Measurements from ENCODE around the gene CFAP20DC. TPM values are rescaled to one million over a fixed set of nuclear protein-coding genes. Genes with fewer than 3 reads are reported as not detected.

CFAP20DC gene
- total RNA-seq, 3 donors from 2014 or later (not counting 1 experiment from before 2014, with no cell fraction given) = 0.09 to 0.20 (median 0.18) TPM

- no peak overlapping the region for H3K27ac ChIP-seq (ENCODE audit: low read length)
- ATAC-seq = no peak
- 42% methylated on average over 2 of the region's 5 CpGs for WGBS (ENCODE audit: insufficient coverage)
Measured at GRCh38 chr3:58884453-58884852, 165.4 kb downstream of the CFAP20DC start.

GRCh38 chr3:58880182-58880581 lies 169.6 kb downstream of the CFAP20DC start:
- H3K36me3 Mint-ChIP-seq = no peaks in the 10 kb centered on the region
- H3K27ac ChIP-seq (ENCODE audit: low read length) = no peak overlapping the region
- no peaks in the 10 kb centered on the region for H3K27me3 Mint-ChIP-seq (ENCODE audit: low read depth in 2 of 2)
- H3K4me3 ChIP-seq (ENCODE audit: low read length) = no peak overlapping the region
- ATAC-seq = no peak
- no peak for DNase-seq
- no peaks in the 10 kb centered on the region for H3K4me1 ChIP-seq (ENCODE audit: control insufficient read depth, insufficient read depth, low read length)
- TF ChIP-seq CTCF (IDR thresholded peaks at IDR 0.05) = no peak
- 100% methylated on average over 1 of the region's 1 CpG for WGBS (ENCODE audit: insufficient coverage)
- H3K27ac Mint-ChIP-seq = no peak overlapping the region
- no peaks in the 10 kb centered on the region for H3K36me3 ChIP-seq (ENCODE audit: control insufficient read depth, insufficient read depth, low read length)
- H3K4me3 Mint-ChIP-seq = no peak overlapping the region
- no peaks in the 10 kb centered on the region for H3K4me1 Mint-ChIP-seq
- H3K9me3 ChIP-seq (ENCODE audit: control insufficient read depth, insufficient read depth, low read length) = no peaks in the 10 kb centered on the region
- H3K9me3 Mint-ChIP-seq = no peaks in the 10 kb centered on the region
- H3K27me3 ChIP-seq (ENCODE audit: control insufficient read depth, insufficient read depth, low read length) = no peaks in the 10 kb centered on the region
- intact Hi-C loops (cut with micrococcal nuclease) = no loop called here

More at GRCh38 chr3:58884453-58884852, 165.4 kb downstream of the CFAP20DC start:
- intact Hi-C loops (cut with micrococcal nuclease) = no loop called here
- H3K36me3 Mint-ChIP-seq = no peaks in the 10 kb centered on the region
- TF ChIP-seq CTCF (IDR thresholded peaks at IDR 0.05) = no peak
- Histone ChIP-seq H3K9me3 (ENCODE audit: control insufficient read depth, insufficient read depth, low read length) (no peaks in the 10 kb centered on the region), H3K36me3 (ENCODE audit: control insufficient read depth, insufficient read depth, low read length) (no peaks in the 10 kb centered on the region), H3K4me3 (ENCODE audit: low read length) (no peak overlapping the region), H3K4me1 (ENCODE audit: control insufficient read depth, insufficient read depth, low read length) (no peaks in the 10 kb centered on the region), H3K27me3 (ENCODE audit: control insufficient read depth, insufficient read depth, low read length) (no peaks in the 10 kb centered on the region)
- no peak for DNase-seq
- no peak overlapping the region for H3K27ac Mint-ChIP-seq
- H3K4me3 Mint-ChIP-seq = no peak overlapping the region
- H3K4me1 Mint-ChIP-seq = no peaks in the 10 kb centered on the region
- no peaks in the 10 kb centered on the region for H3K27me3 Mint-ChIP-seq (ENCODE audit: low read depth in 2 of 2)
- no peaks in the 10 kb centered on the region for H3K9me3 Mint-ChIP-seq

GRCh38 chr3:58874795-58875194 lies 175.0 kb downstream of the CFAP20DC start:
- intact Hi-C loops (cut with micrococcal nuclease) = no loop called here
- TF ChIP-seq CTCF (IDR thresholded peaks at IDR 0.05) = no peak
- no peak overlapping the region for H3K27ac ChIP-seq (ENCODE audit: low read length)
- no peaks in the 10 kb centered on the region for H3K9me3 Mint-ChIP-seq
- WGBS (ENCODE audit: insufficient coverage) = 78% methylated on average over 2 of the region's 2 CpGs
- H3K27me3 ChIP-seq (ENCODE audit: control insufficient read depth, insufficient read depth, low read length) = no peaks in the 10 kb centered on the region
- peaks cover 0 to 5% of the 10 kb centered on the region in 2 donors for H3K27me3 Mint-ChIP-seq (ENCODE audit: low read depth in 2 of 2)
- no peak overlapping the region for H3K27ac Mint-ChIP-seq
- no peaks in the 10 kb centered on the region for H3K4me1 ChIP-seq (ENCODE audit: control insufficient read depth, insufficient read depth, low read length)
- H3K36me3 Mint-ChIP-seq = no peaks in the 10 kb centered on the region
- ATAC-seq (no peak), DNase-seq (no peak)
- H3K4me1 Mint-ChIP-seq = peaks cover 0 to 6% of the 10 kb centered on the region in 2 donors
- no peaks in the 10 kb centered on the region for H3K9me3 ChIP-seq (ENCODE audit: control insufficient read depth, insufficient read depth, low read length)
- no peaks in the 10 kb centered on the region for H3K36me3 ChIP-seq (ENCODE audit: control insufficient read depth, insufficient read depth, low read length)
- H3K4me3 ChIP-seq (ENCODE audit: low read length) = no peak overlapping the region
- no peak overlapping the region for H3K4me3 Mint-ChIP-seq

- Mint-ChIP-seq H3K27ac (no peak overlapping the region), H3K9me3 (no peaks in the 10 kb centered on the region), H3K4me1 (peaks cover 0 to 6% of the 10 kb centered on the region in 2 donors), H3K4me3 (no peak overlapping the region), H3K36me3 (no peaks in the 10 kb centered on the region), H3K27me3 (ENCODE audit: low read depth in 2 of 2) (peaks cover 0 to 5% of the 10 kb centered on the region in 2 donors)
- no peaks in the 10 kb centered on the region for H3K4me1 ChIP-seq (ENCODE audit: control insufficient read depth, insufficient read depth, low read length)
- intact Hi-C loops (cut with micrococcal nuclease) = no loop called here
- no peak overlapping the region for H3K27ac ChIP-seq (ENCODE audit: low read length)
- no peak overlapping the region for H3K4me3 ChIP-seq (ENCODE audit: low read length)
- ATAC-seq = no peak
- no peaks in the 10 kb centered on the region for H3K36me3 ChIP-seq (ENCODE audit: control insufficient read depth, insufficient read depth, low read length)
- WGBS (ENCODE audit: insufficient coverage) = 57% methylated on average over 5 of the region's 5 CpGs
- H3K27me3 ChIP-seq (ENCODE audit: control insufficient read depth, insufficient read depth, low read length) = no peaks in the 10 kb centered on the region
- H3K9me3 ChIP-seq (ENCODE audit: control insufficient read depth, insufficient read depth, low read length) = no peaks in the 10 kb centered on the region
- no peak for TF ChIP-seq CTCF (IDR thresholded peaks at IDR 0.05)
- no peak for DNase-seq
Measured at GRCh38 chr3:58874248-58874741, 175.5 kb downstream of the CFAP20DC start.
